SK-N-SH (cell line): ENCODE data around the gene PCYOX1L.

Source experiments
- EZH2phosphoT487 ChIP-seq: fragments of 200-600 bp; sonication (generic); IDR thresholded peaks from 2 replicates; pipeline ENCODE4 v1.6.1; 2017; ENCODE audit warnings: low read depth, mixed run types, mild to moderate bottlenecking, antibody characterized with exemption, moderate library complexity, borderline replicate concordance
- FOXM1 ChIP-seq: IDR thresholded peaks from 2 replicates; pipeline ENCODE4 v1.4.0; 2012; ENCODE audit warnings: low read depth, mild to moderate bottlenecking
- JUND ChIP-seq: IDR thresholded peaks from 2 replicates; pipeline ENCODE4 v1.4.0; 2012
- POLR2AphosphoS5 ChIP-seq: IDR thresholded peaks from 2 replicates; pipeline ENCODE4 v1.6.1; 2012; ENCODE audit warnings: low read depth, low read length
- RAD21 ChIP-seq: IDR thresholded peaks from 2 replicates; pipeline ENCODE4 v1.6.1; 2012; ENCODE audit warnings: mild to moderate bottlenecking, low read length
- REST ChIP-seq: IDR thresholded peaks from 2 replicates; pipeline ENCODE4 v1.6.1; 2012; ENCODE audit warnings: mild to moderate bottlenecking, low read depth, low read length, moderate library complexity
- TAF1 ChIP-seq: IDR thresholded peaks from 2 replicates; pipeline ENCODE4 v1.6.1; 2012; ENCODE audit warnings: low read depth, mild to moderate bottlenecking, low read length, moderate library complexity, borderline replicate concordance
- TEAD4 ChIP-seq: IDR thresholded peaks from 2 replicates; pipeline ENCODE4 v1.4.0; 2012; ENCODE audit warnings: mild to moderate bottlenecking, borderline replicate concordance; ENCODE audit not compliant: insufficient read depth
- USF2 ChIP-seq: fragments of 150-350 bp; IDR thresholded peaks from 2 replicates; pipeline ENCODE4 v1.6.1; 2017; ENCODE audit warnings: antibody characterized with exemption, low read length, low read depth, borderline replicate concordance
- YY1 ChIP-seq: IDR thresholded peaks from 2 replicates; pipeline ENCODE4 v1.4.0; 2012; ENCODE audit warnings: low read depth, mild to moderate bottlenecking
- TF ChIP-seq, protein P1 (sequence below): fragments of 200-600 bp; sonication (generic); IDR thresholded peaks from 2 replicates; pipeline ENCODE4 v1.6.1; 2017; ENCODE audit warnings: antibody characterized with exemption, mild to moderate bottlenecking, moderate library complexity
- TF ChIP-seq, protein P2 (sequence below): IDR thresholded peaks from 2 replicates; pipeline ENCODE4 v1.4.0; 2012; ENCODE audit warnings: low read depth, borderline replicate concordance

DNA sequence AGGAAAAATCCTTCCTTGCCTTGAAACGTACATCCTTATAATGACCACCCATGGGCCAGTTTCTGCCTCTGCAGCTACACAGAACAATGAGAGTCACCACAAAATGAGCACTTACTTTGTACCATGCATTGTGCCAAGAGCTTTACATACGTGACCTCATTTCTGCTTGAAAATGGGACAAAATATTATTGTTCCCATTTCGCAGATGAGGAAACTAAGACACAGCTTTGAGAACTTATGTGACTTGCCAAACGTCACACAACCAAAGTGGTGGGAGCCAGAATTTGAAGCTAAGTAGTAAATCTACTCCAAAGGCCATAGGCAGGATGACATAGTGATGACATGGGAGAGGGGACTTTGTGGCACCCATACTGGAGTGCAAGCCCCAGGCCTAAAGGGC, 47.4 kb upstream of the PCYOX1L start:
- TF ChIP-seq POLR2AphosphoS5 (no peak), TEAD4 (no peak), JUND (no peak), TAF1 (no peak), USF2 (no peak), RAD21 (no peak), YY1 (no peak), EZH2phosphoT487 (no peak), FOXM1 (no peak), REST (no peak)
- TF ChIP-seq, protein P1, sequence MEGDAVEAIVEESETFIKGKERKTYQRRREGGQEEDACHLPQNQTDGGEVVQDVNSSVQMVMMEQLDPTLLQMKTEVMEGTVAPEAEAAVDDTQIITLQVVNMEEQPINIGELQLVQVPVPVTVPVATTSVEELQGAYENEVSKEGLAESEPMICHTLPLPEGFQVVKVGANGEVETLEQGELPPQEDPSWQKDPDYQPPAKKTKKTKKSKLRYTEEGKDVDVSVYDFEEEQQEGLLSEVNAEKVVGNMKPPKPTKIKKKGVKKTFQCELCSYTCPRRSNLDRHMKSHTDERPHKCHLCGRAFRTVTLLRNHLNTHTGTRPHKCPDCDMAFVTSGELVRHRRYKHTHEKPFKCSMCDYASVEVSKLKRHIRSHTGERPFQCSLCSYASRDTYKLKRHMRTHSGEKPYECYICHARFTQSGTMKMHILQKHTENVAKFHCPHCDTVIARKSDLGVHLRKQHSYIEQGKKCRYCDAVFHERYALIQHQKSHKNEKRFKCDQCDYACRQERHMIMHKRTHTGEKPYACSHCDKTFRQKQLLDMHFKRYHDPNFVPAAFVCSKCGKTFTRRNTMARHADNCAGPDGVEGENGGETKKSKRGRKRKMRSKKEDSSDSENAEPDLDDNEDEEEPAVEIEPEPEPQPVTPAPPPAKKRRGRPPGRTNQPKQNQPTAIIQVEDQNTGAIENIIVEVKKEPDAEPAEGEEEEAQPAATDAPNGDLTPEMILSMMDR, result no peak
- TF ChIP-seq, protein P2, sequence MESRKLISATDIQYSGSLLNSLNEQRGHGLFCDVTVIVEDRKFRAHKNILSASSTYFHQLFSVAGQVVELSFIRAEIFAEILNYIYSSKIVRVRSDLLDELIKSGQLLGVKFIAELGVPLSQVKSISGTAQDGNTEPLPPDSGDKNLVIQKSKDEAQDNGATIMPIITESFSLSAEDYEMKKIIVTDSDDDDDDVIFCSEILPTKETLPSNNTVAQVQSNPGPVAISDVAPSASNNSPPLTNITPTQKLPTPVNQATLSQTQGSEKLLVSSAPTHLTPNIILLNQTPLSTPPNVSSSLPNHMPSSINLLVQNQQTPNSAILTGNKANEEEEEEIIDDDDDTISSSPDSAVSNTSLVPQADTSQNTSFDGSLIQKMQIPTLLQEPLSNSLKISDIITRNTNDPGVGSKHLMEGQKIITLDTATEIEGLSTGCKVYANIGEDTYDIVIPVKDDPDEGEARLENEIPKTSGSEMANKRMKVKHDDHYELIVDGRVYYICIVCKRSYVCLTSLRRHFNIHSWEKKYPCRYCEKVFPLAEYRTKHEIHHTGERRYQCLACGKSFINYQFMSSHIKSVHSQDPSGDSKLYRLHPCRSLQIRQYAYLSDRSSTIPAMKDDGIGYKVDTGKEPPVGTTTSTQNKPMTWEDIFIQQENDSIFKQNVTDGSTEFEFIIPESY, result no peak
